ENCODE results near the gene MRO. TPM values are rescaled to one million over a fixed set of nuclear protein-coding genes. Genes with fewer than 3 reads are reported as not detected.

Gene MRO
- total RNA-seq, 1 experiment from 2014 or later = 0.84 TPM

DNA sequence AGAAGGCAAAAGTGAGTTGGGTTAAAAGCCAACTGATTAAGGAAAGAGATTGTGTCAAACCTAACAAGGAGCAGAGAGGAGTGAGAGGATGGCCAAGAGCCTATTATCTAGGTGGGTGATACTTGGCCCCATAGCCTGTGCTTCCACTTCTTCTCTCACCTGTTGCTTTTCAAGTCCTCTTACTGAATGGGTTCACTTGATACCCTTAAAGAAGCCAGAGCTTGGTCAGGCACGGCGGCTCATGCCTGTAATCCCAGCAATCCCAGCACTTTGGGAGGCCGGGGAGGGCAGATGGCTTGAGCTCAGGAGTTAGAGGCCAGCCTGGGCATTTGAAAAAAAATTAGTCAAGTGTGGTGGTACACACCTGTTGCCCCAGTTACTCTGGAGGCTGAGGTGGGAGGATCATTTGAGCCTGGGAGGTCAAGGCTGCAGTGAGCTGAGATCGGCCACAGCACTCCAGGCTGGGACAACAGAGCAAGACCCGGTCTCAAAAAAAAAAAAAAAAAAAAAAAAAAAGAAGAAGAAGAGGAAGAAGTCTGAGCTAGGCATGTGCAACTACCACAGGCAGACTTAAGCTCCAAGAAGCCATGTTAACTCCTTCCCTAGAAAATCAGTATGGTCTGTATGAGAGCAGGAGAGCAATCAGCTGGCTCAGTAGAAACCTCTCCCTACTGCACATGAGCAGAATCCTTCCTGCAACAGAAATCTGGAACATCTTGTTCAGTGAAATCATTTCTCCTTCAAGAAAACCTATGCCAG is 30.7 kb upstream of the MRO start:
- Histone ChIP-seq H3K9me2 (ENCODE audit: insufficient read depth) (no peaks in the 10 kb centered on the region), H3K4me2 (ENCODE audit: low read length) (no peak overlapping the region), H3K9me3 (ENCODE audit: control insufficient read depth in 1 of 2, insufficient read depth in 1 of 2, low read depth in 1 of 2, low read length in 2 of 2) (no peaks in the 10 kb centered on the region), H2AFZ (ENCODE audit: low read depth, low read length, poor library complexity, severe bottlenecking) (no peak overlapping the region), H3K27me3 (ENCODE audit: insufficient read depth, low read length) (no peaks in the 10 kb centered on the region), H3K4me1 (ENCODE audit: control insufficient read depth in 1 of 2, insufficient read depth in 2 of 2, low read length in 2 of 2) (peaks cover 4 to 14% of the 10 kb centered on the region in 2 experiments; a peak in 3 of 4 replicates), H3K36me3 (ENCODE audit: control insufficient read depth in 1 of 2, insufficient read depth in 2 of 2, low read length in 2 of 2) (no peaks in the 10 kb centered on the region), H3K4me3 (replicated peaks in 1 of 2; ENCODE audit: low read depth in 1 of 2, low read length in 2 of 2) (no peak overlapping the region), H3K79me2 (ENCODE audit: insufficient read depth, low read length) (no peaks in the 10 kb centered on the region), H3K27ac (ENCODE audit: low read depth, low read length) (no peak overlapping the region), H4K20me1 (ENCODE audit: insufficient read depth) (no peaks in the 10 kb centered on the region), H3K9ac (ENCODE audit: low read length) (no peak overlapping the region)
- DNase-seq (ENCODE audit: low read depth, low spot score) (no peak), ATAC-seq (no peak)
- RAD21 ChIA-PET (ENCODE audit: low non-redundant PET in 1 of 2, low total read pairs in 2 of 2, uncharacterized antibody in 2 of 2, unreplicated experiment in 2 of 2) = no interaction called here
- intact Hi-C loops (cut with micrococcal nuclease) = no loop called here
- POLR2A ChIA-PET = no interaction called here
- TF ChIP-seq ZNF274 (IDR thresholded peaks at IDR 0.05; ENCODE audit: low read depth, low read length) (no peak), EZH2 (IDR thresholded peaks at IDR 0.05) (no peak), ZFX (IDR thresholded peaks at IDR 0.05) (no peak), EZH2phosphoT487 (IDR thresholded peaks at IDR 0.05; ENCODE audit: borderline replicate concordance) (no peak), JUND (IDR thresholded peaks at IDR 0.05) (no peak), SP1 (IDR thresholded peaks at IDR 0.05; ENCODE audit: low read depth) (no peak), RAD21 (IDR thresholded peaks at IDR 0.05; ENCODE audit: low read depth) (no peak), SRF (IDR thresholded peaks at IDR 0.05; ENCODE audit: low read depth) (no peak), FOSL1 (IDR thresholded peaks at IDR 0.05; ENCODE audit: low read depth) (no peak), POLR2A (IDR thresholded peaks at IDR 0.05; ENCODE audit: borderline replicate concordance, extremely low read depth, insufficient read depth, insufficient read length) (no peak), CBX3 (IDR thresholded peaks at IDR 0.05; ENCODE audit: low read depth) (no peak)
- TF ChIP-seq, protein P1, sequence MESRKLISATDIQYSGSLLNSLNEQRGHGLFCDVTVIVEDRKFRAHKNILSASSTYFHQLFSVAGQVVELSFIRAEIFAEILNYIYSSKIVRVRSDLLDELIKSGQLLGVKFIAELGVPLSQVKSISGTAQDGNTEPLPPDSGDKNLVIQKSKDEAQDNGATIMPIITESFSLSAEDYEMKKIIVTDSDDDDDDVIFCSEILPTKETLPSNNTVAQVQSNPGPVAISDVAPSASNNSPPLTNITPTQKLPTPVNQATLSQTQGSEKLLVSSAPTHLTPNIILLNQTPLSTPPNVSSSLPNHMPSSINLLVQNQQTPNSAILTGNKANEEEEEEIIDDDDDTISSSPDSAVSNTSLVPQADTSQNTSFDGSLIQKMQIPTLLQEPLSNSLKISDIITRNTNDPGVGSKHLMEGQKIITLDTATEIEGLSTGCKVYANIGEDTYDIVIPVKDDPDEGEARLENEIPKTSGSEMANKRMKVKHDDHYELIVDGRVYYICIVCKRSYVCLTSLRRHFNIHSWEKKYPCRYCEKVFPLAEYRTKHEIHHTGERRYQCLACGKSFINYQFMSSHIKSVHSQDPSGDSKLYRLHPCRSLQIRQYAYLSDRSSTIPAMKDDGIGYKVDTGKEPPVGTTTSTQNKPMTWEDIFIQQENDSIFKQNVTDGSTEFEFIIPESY (IDR thresholded peaks at IDR 0.05; ENCODE audit: extremely low read depth, insufficient replicate concordance, low read length) = no peak
- TF ChIP-seq, protein P2, sequence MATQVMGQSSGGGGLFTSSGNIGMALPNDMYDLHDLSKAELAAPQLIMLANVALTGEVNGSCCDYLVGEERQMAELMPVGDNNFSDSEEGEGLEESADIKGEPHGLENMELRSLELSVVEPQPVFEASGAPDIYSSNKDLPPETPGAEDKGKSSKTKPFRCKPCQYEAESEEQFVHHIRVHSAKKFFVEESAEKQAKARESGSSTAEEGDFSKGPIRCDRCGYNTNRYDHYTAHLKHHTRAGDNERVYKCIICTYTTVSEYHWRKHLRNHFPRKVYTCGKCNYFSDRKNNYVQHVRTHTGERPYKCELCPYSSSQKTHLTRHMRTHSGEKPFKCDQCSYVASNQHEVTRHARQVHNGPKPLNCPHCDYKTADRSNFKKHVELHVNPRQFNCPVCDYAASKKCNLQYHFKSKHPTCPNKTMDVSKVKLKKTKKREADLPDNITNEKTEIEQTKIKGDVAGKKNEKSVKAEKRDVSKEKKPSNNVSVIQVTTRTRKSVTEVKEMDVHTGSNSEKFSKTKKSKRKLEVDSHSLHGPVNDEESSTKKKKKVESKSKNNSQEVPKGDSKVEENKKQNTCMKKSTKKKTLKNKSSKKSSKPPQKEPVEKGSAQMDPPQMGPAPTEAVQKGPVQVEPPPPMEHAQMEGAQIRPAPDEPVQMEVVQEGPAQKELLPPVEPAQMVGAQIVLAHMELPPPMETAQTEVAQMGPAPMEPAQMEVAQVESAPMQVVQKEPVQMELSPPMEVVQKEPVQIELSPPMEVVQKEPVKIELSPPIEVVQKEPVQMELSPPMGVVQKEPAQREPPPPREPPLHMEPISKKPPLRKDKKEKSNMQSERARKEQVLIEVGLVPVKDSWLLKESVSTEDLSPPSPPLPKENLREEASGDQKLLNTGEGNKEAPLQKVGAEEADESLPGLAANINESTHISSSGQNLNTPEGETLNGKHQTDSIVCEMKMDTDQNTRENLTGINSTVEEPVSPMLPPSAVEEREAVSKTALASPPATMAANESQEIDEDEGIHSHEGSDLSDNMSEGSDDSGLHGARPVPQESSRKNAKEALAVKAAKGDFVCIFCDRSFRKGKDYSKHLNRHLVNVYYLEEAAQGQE (IDR thresholded peaks at IDR 0.05; ENCODE audit: low read depth) = no peak
- BruUV-seq (replicated peaks) = no TSS peak
- CTCF ChIA-PET = no interaction called here

Measured in HCT116 (cell line).